ENCODE measurements around the gene TIMM23B.
"Not testable (repeated sequence)": the region's sequence is repeated elsewhere in the genome, so short reads cannot be mapped to it uniquely, and the experiment has no call there.

The TIMM23B gene, protein sequence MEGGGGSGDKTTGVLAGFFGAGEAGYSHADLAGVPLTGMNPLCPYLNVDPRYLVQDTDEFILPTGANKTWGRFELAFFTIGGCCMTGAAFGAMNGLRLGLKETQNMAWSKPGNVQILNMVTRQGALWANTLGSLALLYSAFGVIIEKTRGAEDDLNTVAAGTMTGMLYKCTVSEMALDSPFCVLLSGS

DNA sequence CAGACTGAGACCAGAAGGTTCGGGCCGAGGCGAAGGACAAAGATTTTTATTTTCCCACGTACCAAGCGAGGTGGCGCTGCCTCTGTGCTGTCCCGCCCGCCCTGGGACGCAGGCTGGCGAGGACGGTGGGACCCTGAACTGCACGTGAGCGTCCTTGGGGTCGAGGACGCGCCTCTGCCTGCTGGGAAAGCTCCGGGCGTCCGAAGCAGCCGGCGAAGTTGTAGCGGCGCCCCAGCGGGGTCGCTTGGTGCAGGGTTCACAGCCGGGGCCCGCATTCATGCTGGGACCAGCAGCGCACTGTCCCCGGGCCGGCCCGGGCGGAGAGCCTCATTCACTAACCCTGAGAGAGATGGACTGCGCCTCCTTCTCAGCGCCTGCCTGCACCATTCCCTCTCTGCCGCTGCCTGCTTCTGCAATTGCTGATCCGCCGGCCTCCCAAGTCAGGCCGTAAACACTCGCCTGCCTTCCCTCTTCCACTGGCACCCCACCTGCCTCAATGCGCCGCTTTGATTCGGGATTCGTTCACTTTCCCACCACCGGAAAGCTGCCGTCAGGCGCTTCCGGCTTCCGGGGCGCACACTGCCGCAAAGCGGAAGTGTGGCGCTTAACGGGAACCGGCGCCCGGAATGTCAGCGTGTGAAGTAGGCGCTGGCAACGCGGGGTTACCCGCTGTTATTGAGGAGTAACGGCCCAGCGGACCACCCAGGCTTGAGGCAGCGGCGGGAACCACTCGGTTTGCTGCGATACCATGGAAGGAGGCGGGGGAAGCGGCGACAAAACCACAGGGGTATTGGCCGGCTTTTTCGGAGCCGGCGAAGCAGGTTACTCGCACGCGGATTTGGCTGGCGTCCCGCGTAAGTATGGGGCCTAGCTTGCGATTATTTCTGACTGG, at the start of gene TIMM23B, which contains the start of gene PARG:
TIMM23B (plus strand) TSS at position 607 of the 892 bp plus-strand sequence; CDS start at position 749, 142 bp downstream.
PARG (minus strand) TSS at position 581 of the 892 bp plus-strand sequence; CDS start at position 279, 302 bp downstream.
- DNase-seq = not testable (repeated sequence)

DNA sequence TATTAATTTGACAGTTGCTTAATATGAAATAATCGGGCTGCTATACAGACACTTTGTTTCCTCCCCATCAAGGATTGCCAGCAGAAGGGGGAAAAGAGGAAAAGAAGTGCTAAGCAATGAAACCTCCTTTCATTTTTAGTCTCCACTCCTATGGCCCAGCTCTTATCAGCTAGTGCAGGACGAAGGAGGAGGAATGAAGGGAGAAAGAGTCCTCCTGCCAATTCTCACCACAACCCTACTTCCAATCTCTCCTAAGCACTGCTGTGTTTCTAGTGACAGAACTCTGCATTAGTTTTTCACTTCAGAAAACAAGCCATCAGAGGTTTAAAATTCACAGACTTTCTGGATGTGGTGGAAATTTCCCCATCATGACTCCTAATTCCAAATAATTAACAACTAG, 41.9 kb upstream of the TIMM23B start:
- not testable (repeated sequence) for DNase-seq

DNA sequence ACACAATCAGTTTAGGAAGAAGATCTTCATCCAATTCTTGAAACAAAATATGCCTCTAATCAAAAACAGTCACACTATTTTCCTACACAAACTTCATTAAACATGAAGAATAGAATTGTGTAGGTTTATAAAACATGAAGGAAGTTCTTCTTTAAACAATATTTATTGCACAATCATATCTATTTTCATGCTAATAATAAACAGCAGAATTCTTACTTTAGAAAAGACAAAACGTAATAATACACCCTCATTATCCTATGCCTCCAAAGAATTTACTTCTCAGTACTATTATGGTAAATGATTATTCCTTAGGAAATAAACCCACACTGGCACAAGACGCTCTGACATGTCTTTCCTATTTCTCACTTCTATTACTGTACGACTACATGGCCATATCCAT, 41.4 kb upstream of the TIMM23B start:
- DNase-seq = not testable (repeated sequence)

DNA sequence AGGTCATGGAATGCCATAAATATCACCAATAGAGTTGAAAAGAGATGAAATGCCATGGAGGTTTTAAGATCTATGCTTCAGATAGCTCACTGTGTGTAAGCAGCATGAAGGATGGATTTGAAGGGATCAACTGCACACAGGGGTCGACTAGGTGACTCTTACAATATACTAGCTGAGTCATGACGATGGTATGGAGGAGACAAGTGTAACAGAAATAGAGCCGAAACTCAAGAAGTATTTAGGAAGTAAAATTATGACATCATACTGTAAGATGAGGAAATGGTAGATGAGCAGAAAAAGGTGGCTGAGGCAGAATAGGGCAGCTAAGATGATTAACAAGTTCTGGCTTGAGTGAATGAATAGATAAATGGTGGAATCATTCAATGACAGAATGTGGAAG, 38.0 kb upstream of the TIMM23B start:
- DNase-seq = not testable (repeated sequence)

DNA sequence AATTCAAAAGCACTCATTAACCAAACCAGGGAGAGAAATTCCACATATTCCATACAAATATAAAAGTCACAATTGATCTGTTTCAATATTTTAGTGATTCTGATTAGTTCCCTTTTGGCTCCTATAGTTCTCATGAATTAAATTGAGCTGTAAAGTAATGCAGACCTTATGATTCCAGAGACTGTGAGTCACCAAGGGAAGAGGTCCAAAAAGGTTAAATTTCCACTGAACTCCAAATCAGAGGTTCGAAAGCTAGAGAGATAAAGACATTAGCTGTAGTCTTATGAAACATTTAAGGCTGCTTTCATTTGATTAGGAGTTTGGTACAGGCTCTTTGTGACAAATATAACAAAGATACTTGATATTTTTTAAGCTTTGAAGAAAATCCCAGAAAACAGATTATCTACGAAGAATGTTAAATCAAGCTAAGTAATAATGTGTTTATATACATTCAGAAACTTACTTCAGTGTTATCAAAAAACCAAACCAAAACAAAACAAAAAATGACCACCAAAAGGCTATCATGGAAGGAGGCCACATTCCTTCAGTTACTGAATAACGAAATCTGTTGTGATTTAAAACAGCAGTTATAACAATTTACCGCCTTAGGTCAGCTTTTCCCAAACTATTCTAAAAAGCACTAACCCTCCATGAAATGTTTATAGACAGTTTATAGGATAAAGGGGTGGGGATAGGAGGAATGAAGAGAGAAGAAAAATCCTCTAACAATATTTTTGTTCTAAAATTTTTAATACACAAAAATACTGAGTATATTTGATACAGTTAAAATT, 33.4 kb upstream of the TIMM23B start:
- not testable (repeated sequence) for DNase-seq

DNA sequence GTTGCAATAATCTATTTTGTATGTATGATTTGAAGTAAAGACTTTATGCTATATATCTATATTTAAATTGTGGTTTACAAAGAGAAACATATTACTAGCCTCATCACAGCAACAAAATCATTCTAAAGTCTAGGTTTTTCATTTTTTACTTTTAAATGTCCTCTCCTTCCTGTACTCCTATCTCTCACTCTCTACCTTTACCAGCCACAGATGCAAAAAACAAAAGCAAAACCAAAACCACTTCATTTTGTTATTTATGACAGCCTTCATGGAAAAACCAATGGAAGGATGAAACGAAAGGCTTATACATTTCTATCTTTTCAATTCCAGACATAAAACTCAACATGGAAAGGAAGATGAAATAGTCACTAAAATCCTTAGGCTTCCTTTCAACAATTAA, 31.6 kb upstream of the TIMM23B start:
- DNase-seq = not testable (repeated sequence)

DNA sequence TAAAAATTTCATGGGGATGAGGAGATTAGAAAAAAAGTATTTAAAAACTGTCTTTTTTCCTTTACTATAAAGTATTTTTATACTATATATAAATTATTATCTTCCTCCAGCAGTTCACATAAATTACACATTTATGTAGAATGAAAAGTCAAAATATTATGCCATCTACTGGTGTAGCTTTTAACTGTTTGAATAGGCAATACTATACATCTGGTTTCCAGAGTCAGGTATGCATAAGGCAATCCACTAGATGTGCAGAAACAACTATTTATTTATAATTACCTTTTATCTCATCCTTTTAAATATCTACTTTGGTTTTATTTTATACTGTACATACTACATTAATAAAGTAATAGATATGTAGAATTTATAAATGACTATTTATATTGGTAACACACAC, 25.4 kb upstream of the TIMM23B start:
- DNase-seq = not testable (repeated sequence)

DNA sequence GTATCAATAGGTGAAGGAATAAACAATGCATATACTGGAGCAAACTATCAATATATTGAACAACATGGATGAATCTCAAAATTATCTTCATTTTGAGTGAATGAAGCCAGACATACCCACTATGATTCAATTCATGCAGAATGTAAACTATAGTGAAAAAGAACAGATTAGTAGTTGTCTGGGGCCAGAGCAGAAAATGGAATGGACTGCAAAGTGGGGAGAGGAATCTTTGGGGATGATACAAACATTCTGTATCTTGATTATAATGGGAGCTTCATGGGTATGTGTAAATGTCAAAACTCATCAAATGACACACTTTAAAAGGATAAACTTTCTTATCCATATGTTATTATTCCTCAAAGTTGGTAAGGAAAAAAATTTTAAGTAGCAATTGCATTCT, 23.9 kb upstream of the TIMM23B start:
- DNase-seq = not testable (repeated sequence)

DNA sequence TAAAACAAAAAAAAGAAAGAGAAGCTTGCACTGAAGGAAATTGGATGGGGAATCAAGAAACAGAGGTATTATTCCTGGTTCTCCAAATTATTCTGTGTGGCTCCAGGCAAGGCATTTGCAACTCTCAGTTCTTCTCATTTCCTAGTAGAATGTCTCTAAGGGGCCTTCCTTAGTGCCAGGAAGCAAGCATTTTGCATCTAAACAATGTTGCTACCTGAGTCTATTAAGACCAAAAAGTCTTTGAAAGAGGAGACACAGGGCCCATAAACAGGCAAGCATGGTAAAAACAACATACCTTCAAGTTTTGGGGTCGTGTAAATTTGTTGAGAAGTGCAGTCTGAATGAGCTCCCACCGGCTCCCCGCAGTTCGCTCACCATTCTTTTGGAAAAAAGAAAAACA, 19.8 kb upstream of the TIMM23B start:
- DNase-seq = not testable (repeated sequence)

DNA sequence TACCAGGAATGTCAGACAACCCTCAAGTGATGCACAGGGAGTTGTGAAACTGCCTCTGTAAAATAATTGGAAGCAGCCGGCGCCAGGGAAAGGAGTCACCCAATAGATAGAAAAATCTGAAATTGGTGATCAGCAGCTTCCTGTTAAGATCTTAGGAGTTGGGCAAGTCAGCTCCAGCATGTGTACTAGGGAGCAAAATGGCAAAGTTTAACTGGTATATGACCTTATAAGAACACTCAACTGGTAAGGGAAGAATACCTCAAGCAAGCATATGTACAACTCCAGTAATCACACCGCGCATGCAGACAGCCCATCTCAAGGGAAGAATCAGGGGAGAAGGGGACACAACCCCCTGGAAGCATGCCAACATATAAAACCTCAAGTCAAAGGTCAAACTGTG, 18.3 kb upstream of the TIMM23B start:
- DNase-seq = not testable (repeated sequence)

DNA sequence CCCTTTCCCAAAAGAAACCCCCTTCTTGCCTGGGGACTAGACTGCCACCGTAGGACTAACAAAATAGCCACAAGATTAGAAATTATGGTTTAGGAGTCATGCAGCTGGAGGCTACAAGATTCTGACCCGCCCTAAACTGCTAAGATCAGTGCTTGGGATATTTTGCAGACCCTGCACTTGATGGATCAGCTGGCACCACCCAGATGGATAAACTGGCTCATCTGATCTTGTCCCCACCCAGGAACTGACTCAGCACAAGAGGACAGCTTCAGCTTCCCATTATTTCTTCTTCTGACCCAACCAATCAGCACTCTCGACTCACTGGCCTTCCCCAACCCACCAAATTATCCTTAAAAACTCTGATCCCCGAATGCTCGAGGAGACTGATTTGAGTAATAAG, 10.6 kb upstream of the TIMM23B start:
- DNase-seq = not testable (repeated sequence)

DNA sequence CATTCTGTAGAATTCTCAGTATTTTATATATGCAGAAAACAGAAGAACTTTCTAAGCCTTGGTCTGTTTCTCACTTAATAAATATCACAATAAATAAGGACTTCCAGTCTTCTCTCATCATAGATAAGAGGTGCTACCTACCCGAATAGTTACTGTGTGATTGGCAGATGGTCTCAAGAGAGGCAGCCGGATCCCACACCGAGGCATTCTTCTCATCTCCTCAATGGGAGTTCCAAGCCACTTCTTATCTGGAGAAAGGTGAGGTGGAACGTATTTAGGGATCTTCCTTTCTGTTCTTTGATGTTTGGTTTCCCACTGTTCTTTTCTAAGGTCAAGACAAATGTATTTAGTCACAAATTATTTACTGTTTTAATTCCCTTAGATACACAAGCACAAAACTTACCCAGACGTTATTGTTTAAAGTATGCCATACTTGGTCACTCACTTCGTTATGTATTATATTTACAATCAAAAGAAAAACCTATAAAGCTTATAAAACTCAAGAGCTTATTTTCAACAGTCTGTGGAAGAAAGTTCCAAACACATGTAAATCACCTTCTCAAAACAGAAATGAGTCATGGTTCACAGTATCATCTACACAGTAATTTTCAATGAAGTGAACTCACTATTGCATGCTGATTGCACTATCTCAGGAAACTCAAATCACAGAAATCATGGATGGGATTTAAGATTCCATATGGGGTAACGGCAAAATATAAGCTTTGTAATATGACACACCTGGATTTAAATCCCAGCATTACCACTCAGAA, 9.7 kb upstream of the TIMM23B start:
- DNase-seq = not testable (repeated sequence)

DNA sequence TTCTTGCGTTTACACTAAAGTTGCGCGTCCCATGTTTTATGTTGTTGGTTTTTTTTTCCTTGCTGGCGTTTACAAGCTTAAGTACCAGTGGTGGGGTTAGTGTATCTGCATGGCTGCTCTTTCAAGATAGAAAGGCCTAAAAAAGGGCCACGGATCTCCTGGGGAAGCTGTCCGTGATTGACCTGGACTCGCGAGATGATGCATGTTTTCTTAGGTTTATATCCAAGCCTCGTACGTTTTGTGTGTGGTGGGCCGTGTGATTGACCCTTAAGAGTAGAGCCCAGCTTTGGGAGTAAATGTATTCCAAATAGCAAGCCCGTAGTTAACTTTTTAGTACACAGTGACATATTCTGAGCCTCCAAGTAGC, 469 bp downstream of the TIMM23B start:
- DNase-seq = not testable (repeated sequence)

DNA sequence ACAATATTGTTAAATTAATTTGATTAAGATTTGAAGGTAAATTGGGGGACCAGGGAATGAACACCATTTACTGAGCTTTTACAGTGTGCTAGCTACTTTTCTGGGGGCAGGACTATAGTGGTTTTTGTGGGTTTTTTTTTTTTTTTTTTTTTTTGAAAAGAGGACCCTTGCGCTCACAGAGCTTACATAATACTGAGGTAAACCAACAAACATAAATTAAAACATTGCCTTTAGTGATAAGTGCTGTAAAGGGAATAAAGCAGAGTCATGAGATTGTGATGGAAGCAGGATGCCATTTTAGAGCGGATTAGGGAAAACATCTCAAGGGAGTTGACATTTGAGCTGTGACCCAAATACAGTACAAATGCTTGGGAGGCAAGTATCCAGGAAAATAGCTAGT, 1.8 kb downstream of the TIMM23B start:
- DNase-seq = not testable (repeated sequence)

DNA sequence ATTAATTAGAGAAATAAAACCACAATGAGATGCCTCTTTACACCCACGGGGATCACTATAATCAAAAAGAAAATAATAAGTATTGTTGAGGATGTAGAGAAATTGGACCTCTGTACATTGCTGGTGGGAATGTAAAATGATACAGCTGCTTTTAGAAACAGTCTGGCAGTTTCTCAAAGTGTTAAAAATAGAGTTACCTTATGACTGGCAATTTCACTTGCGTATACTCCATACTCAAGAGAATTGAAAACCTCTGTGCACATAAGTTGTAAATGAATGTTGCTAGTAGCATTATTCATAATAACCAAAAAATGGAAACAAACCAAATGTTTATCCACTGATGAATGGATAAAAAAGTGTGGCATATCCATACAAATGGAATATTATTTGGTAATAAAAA, 6.3 kb downstream of the TIMM23B start:
- DNase-seq = not testable (repeated sequence)

DNA sequence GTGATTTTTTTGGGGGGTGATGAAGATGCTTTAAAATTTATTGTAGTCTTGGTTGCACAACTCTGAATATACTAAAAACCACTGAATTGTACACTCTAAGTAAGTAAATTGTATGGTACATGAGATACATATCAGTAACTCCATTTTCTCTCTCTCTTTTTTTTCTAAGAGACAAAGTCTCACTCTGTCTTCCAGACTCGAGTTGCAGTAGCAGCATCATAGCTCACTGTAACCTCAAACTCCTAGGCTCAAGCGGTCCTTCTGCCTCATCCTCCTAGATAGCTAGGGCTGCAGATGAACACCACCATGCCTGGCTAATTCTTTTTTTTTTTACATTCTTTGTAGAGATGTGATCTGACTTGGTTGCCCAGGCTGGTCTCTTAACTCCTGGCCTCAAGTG, 6.9 kb downstream of the TIMM23B start:
- DNase-seq = not testable (repeated sequence)

DNA sequence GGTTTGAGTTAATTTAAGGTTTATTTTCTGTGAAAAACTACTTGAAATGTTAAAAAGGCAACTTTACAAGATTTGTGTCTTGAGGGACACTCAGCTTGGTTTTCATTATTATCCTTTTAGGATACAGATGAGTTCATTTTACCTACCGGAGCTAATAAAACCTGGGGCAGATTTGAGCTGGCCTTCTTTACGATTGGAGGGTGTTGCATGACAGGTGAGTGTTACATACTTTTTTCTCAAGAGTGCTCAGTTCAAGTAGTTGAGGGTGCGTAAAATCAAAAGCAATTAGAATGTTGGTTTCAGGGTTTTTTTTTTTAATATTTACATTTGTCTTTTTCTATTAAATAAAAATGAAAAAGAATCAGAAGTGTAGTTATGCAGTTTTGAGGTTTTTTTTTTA, 10.2 kb downstream of the TIMM23B start:
- DNase-seq = not testable (repeated sequence)

DNA sequence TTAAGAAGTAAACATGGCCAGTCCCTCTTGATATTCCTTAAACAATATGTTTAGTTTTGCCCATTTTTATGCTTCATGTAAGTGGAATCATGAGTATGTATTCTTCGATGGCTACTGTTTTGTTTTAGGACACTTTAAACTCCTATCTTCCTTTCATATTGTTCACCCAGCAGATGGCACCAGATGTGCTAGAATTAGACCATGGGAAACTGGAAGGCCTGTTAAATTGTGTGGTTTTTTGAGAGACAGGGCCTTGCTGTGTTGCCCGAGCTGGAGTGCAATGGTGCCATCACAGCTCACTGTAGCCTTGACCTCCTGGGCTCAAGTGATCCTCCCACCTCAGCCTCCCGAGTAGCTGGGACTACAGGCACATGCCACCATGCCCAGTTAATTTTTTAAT, 11.3 kb downstream of the TIMM23B start:
- not testable (repeated sequence) for DNase-seq

DNA sequence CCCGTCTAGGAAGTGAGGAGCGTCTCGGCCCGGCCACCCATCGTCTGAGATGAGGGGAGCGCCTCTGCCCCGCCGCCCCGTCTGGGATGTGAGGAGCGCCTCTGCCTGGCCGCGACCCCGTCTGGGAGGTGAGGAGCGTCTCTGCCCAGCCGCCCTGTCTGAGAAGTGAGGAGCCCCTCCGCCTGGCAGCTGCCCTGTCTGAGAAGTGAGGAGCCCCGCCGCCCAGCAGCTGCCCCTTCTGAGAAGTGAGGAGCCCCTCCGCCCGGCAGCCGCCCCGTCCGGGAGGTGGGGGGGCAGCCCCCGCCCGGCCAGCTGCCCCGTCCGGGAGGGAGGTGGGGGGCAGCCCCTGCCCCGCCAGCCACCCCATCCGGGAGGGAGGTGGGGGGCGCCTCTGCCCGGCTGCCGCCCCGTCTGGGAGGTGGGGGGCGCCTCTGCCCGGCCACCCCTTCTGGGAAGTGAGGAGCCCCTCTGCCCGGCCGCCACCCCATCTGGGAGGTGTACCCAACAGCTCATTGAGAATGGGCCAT, 28.5 kb downstream of the TIMM23B start:
- not testable (repeated sequence) for DNase-seq

DNA sequence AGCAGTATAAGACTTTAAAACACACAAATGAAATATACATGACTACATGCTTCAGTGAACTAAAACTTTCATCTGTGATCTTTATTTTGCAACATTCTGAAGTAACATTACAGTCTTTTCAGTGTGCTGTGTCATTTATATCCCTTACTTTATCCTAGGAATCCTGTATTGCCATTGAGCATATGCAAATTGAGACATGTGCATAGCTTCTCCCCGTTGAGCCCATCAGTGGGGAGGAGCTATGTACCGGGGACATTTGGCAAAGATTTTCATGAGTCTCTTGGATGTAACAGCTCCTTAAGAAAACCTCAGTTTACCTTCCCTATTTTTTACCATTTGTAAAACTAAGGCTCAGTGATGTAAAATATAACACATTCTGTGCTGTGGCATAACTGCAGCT, 29.6 kb downstream of the TIMM23B start:
- DNase-seq = not testable (repeated sequence)

DNA sequence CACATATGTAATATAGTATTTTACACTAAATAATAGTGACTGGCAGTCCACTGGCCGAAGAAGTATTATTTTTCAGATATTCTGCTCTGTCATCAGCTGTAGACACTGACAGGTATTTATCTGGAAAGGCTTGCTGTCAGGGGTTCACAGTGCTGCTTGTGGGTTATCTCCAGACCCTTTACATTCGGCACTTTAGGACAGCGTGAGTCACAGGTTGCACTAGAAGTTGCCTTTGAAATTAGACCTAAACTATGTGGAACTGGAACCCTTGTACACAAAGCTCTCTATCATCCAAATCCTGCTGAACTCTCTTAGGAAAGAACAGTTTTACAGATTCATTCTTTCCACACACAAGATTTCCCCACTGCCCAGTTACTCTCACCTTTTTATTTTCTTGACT, 30.2 kb downstream of the TIMM23B start:
- not testable (repeated sequence) for DNase-seq

DNA sequence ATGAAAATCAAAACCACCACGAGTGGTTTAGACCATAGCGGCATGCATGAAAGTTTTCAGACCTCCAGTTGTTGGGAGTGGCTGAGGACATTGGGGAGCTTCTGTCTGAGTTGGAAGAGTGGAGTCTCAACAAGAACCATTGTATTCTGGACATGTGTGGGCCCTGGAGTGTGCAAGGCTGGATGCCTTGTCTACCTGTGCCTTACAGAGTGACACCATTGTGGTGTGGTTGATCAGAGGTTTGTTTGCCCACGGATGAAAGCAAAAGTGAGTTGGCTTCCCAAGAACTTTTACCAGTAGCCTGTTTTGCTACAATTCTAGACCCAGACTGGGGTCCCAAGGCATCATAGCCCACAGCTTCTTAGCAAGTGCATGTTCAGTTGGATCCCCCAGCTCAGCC, 35.9 kb downstream of the TIMM23B start:
- not testable (repeated sequence) for DNase-seq

Measured in NCI-H187 treated with DMSO at 0.1 percent for 48 hours (cell line).